ENCODE results near the gene SSBP4.
A peak's percentile ranks its signal among the peaks of the same experiment; 100 is the strongest.

Gene SSBP4

GRCh38 chr19:18465214-18465963, 46.2 kb downstream of the SSBP4 start:
- Histone ChIP-seq H2AK5ac (ENCODE audit: low read length) (no peak overlapping the region), H3K18ac (ENCODE audit: low read length) (peak overlapping the region; percentile 26), H4K91ac (ENCODE audit: low read depth, low read length) (no peak overlapping the region), H3K27me3 (ENCODE audit: insufficient read depth, low read length) (no peaks in the 10 kb centered on the region), H3K79me1 (ENCODE audit: low read length) (peaks cover 4% of the 10 kb centered on the region), H3K4me2 (ENCODE audit: low read length) (no peak overlapping the region), H3K4me1 (ENCODE audit: control insufficient read depth in 1 of 2, insufficient read depth in 2 of 2, low read length in 2 of 2) (peaks cover 4 to 8% of the 10 kb centered on the region in 2 experiments), H3K9me3 (ENCODE audit: insufficient read depth, low read depth, low read length) (no peaks in the 10 kb centered on the region), H3K79me2 (ENCODE audit: control insufficient read depth, insufficient read depth, low read length, poor library complexity) (no peaks in the 10 kb centered on the region), H4K12ac (ENCODE audit: low read depth, low read length) (no peak overlapping the region), H2BK5ac (ENCODE audit: low read depth, low read length, poor library complexity) (no peak overlapping the region), H2AFZ (ENCODE audit: insufficient read depth, low read length, poor library complexity) (no peak overlapping the region), H4K8ac (ENCODE audit: low read depth, low read length) (no peak overlapping the region), H2BK120ac (ENCODE audit: insufficient read depth, low read length, poor library complexity) (no peak overlapping the region), H3K23ac (ENCODE audit: low read length) (no peak overlapping the region), H2BK12ac (ENCODE audit: low read length) (no peak overlapping the region), H3K4me3 (ENCODE audit: low read depth, low read length) (no peak overlapping the region), H3K9ac (ENCODE audit: low read length) (no peak overlapping the region), H3K36me3 (ENCODE audit: control insufficient read depth in 1 of 2, insufficient read depth in 2 of 2, low read length in 2 of 2) (peaks cover 33 to 35% of the 10 kb centered on the region in 2 experiments), H3K27ac (ENCODE audit: low read depth, low read length) (no peak overlapping the region), H3K14ac (ENCODE audit: low read length) (no peak overlapping the region), H3K4ac (ENCODE audit: low read depth, low read length) (no peak overlapping the region)
- no CpG with 5 or more reads among the region's 30 CpGs for WGBS (ENCODE audit: extremely low coverage, insufficient coverage, insufficient read length)
- no peak for DNase-seq

- Histone ChIP-seq H2BK5ac (ENCODE audit: low read depth, low read length, poor library complexity) (no peak overlapping the region), H2AK5ac (ENCODE audit: low read length) (no peak overlapping the region), H2BK120ac (ENCODE audit: insufficient read depth, low read length, poor library complexity) (no peak overlapping the region), H3K27me3 (ENCODE audit: insufficient read depth, low read length) (no peaks in the 10 kb centered on the region), H2AFZ (ENCODE audit: insufficient read depth, low read length, poor library complexity) (no peak overlapping the region), H3K36me3 (ENCODE audit: control insufficient read depth in 1 of 2, insufficient read depth in 2 of 2, low read length in 2 of 2) (peaks cover 29 to 32% of the 10 kb centered on the region in 2 experiments), H2BK12ac (ENCODE audit: low read length) (no peak overlapping the region), H3K4me1 (ENCODE audit: control insufficient read depth in 1 of 2, insufficient read depth in 2 of 2, low read length in 2 of 2) (peaks cover 0 to 4% of the 10 kb centered on the region in 2 experiments), H3K14ac (ENCODE audit: low read length) (no peak overlapping the region), H3K27ac (ENCODE audit: low read depth, low read length) (no peak overlapping the region), H4K8ac (ENCODE audit: low read depth, low read length) (no peak overlapping the region), H3K23ac (ENCODE audit: low read length) (no peak overlapping the region), H3K79me1 (ENCODE audit: low read length) (no peaks in the 10 kb centered on the region), H3K9ac (ENCODE audit: low read length) (no peak overlapping the region), H4K91ac (ENCODE audit: low read depth, low read length) (no peak overlapping the region), H3K4me3 (ENCODE audit: low read depth, low read length) (no peak overlapping the region), H3K79me2 (ENCODE audit: control insufficient read depth, insufficient read depth, low read length, poor library complexity) (no peaks in the 10 kb centered on the region), H3K9me3 (ENCODE audit: insufficient read depth, low read depth, low read length) (no peaks in the 10 kb centered on the region), H3K4me2 (ENCODE audit: low read length) (no peak overlapping the region), H3K4ac (ENCODE audit: low read depth, low read length) (no peak overlapping the region), H3K18ac (ENCODE audit: low read length) (peak overlapping the region; percentile 30), H4K12ac (ENCODE audit: low read depth, low read length) (no peak overlapping the region)
- DNase-seq, result no peak
- WGBS (ENCODE audit: extremely low coverage, insufficient coverage, insufficient read length), result no CpG with 5 or more reads among the region's 6 CpGs
Observed at GRCh38 chr19:18465964-18466339, 46.8 kb downstream of the SSBP4 start.

- Histone ChIP-seq H3K23ac (ENCODE audit: low read length) (no peak overlapping the region), H3K18ac (ENCODE audit: low read length) (peak overlapping the region; percentile 45), H3K14ac (ENCODE audit: low read length) (no peak overlapping the region), H3K79me2 (ENCODE audit: control insufficient read depth, insufficient read depth, low read length, poor library complexity) (no peaks in the 10 kb centered on the region), H3K4me2 (ENCODE audit: low read length) (no peak overlapping the region), H4K8ac (ENCODE audit: low read depth, low read length) (no peak overlapping the region), H3K27me3 (ENCODE audit: insufficient read depth, low read length) (no peaks in the 10 kb centered on the region), H3K9me3 (ENCODE audit: insufficient read depth, low read depth, low read length) (no peaks in the 10 kb centered on the region), H3K4me3 (ENCODE audit: low read depth, low read length) (no peak overlapping the region), H4K91ac (ENCODE audit: low read depth, low read length) (no peak overlapping the region), H3K79me1 (ENCODE audit: low read length) (no peaks in the 10 kb centered on the region), H4K12ac (ENCODE audit: low read depth, low read length) (no peak overlapping the region), H3K4me1 (ENCODE audit: control insufficient read depth in 1 of 2, insufficient read depth in 2 of 2, low read length in 2 of 2) (peaks cover 0 to 3% of the 10 kb centered on the region in 2 experiments), H3K27ac (ENCODE audit: low read depth, low read length) (no peak overlapping the region), H2BK120ac (ENCODE audit: insufficient read depth, low read length, poor library complexity) (no peak overlapping the region), H3K9ac (ENCODE audit: low read length) (no peak overlapping the region), H2AFZ (ENCODE audit: insufficient read depth, low read length, poor library complexity) (no peak overlapping the region), H3K4ac (ENCODE audit: low read depth, low read length) (no peak overlapping the region), H3K36me3 (ENCODE audit: control insufficient read depth in 1 of 2, insufficient read depth in 2 of 2, low read length in 2 of 2) (peaks cover 25 to 28% of the 10 kb centered on the region in 2 experiments), H2BK5ac (ENCODE audit: low read depth, low read length, poor library complexity) (no peak overlapping the region), H2BK12ac (ENCODE audit: low read length) (no peak overlapping the region), H2AK5ac (ENCODE audit: low read length) (no peak overlapping the region)
- DNase-seq, result no peak
- no CpG with 5 or more reads among the region's 11 CpGs for WGBS (ENCODE audit: extremely low coverage, insufficient coverage, insufficient read length)
Observed at GRCh38 chr19:18466354-18466753, 47.2 kb downstream of the SSBP4 start.

DNA sequence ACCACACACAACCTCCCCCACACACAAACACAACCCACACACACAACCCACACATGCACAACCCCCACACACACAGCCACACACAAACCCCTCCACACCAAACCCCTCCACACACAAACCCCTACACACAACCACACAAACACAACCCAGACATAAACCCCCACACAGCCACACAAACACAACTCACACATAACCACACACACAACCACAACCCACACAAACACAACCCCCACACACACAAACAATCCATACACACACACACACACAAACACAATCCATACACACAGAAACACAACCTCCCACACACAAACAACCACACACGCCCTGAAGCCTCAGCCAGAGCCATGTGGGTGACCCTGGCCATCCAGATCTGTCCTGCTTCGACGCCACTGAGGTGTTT, 48.8 kb downstream of the SSBP4 start:
- Histone ChIP-seq H3K79me2 (ENCODE audit: control insufficient read depth, insufficient read depth, low read length, poor library complexity) (no peaks in the 10 kb centered on the region), H2AK5ac (ENCODE audit: low read length) (no peak overlapping the region), H3K27me3 (ENCODE audit: insufficient read depth, low read length) (no peaks in the 10 kb centered on the region), H2BK120ac (ENCODE audit: insufficient read depth, low read length, poor library complexity) (no peak overlapping the region), H2BK5ac (ENCODE audit: low read depth, low read length, poor library complexity) (no peak overlapping the region), H3K4me3 (ENCODE audit: low read depth, low read length) (no peak overlapping the region), H4K8ac (ENCODE audit: low read depth, low read length) (no peak overlapping the region), H2AFZ (ENCODE audit: insufficient read depth, low read length, poor library complexity) (no peak overlapping the region), H3K4me2 (ENCODE audit: low read length) (no peak overlapping the region), H3K23ac (ENCODE audit: low read length) (no peak overlapping the region), H3K27ac (ENCODE audit: low read depth, low read length) (no peak overlapping the region), H3K9me3 (ENCODE audit: insufficient read depth, low read depth, low read length) (no peaks in the 10 kb centered on the region), H4K91ac (ENCODE audit: low read depth, low read length) (no peak overlapping the region), H3K36me3 (ENCODE audit: control insufficient read depth in 1 of 2, insufficient read depth in 2 of 2, low read length in 2 of 2) (peaks cover 21 to 26% of the 10 kb centered on the region in 2 experiments), H3K79me1 (ENCODE audit: low read length) (no peaks in the 10 kb centered on the region), H3K18ac (ENCODE audit: low read length) (no peak overlapping the region), H4K12ac (ENCODE audit: low read depth, low read length) (no peak overlapping the region), H3K4ac (ENCODE audit: low read depth, low read length) (no peak overlapping the region), H3K14ac (ENCODE audit: low read length) (no peak overlapping the region), H3K9ac (ENCODE audit: low read length) (no peak overlapping the region), H2BK12ac (ENCODE audit: low read length) (no peak overlapping the region), H3K4me1 (ENCODE audit: control insufficient read depth in 1 of 2, insufficient read depth in 2 of 2, low read length in 2 of 2) (peaks cover 0 to 3% of the 10 kb centered on the region in 2 experiments)
- WGBS (ENCODE audit: extremely low coverage, insufficient coverage, insufficient read length), result no CpG with 5 or more reads among the region's 3 CpGs
- no peak for DNase-seq

Measured in trophoblast cell (in vitro differentiated cells and primary cell).